Cardiac ventricle fibroblast (primary cell): ENCODE data around the gene PIAS1. TPM values are rescaled to one million over a fixed set of nuclear protein-coding genes. Genes with fewer than 3 reads are reported as not detected.

Source experiments
- total RNA-seq: library from RNA; depleted of rRNA; stranded (reverse); fragments of >200 nt; gene quantifications from 2 replicates; pipeline ENCODE4 v1.2.3, GENCODE V29; 2015

The PIAS1 gene
- total RNA-seq: 9.2 and 11.4 TPM in 2 replicates

DNA sequence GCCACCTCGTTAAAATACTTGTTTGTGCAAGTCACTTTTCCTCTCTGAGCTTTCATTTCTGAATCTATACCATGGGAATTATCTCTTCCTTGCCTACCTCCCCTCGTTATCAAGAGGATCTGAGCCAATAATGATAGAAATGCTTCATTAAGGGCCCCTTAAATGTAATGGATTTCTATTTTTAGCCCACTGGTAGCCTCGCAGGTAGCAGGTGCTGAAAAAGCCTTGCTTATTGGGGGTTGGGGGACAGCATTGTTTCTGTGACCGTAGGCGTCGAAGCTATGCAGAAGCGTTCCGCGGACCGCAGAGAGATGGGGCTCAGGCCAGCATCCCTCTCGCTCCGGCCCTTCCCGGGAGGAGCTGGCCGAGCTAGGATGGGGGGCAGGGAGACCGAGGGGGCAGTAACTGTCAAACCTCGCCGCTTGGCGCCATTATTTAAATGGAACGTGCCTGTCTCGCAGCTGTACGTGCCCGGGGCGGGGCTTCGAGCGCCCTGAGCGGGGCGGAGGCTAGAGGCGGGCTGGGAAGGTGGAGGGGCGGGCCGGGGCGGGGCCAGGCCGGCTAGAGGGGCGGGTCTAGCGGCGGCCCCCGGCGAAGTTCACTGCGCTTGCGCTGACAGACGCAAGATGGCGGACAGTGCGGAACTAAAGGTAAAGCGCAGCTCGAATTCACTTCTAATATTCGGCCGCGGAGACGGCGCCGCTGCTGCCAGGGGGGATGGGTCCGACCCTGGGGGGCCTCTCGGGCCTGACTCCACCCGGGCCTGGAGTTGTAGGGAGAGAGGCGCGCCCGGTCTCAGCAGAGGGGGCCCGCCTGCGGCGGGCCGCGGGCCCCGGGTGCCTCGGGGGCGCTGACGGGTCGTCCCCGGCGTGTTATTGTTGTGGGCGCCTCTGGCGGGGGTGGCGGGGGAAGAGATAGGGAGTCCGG, at the start of gene PIAS1:
TSS of gene PIAS1 (plus strand) at position 615 of the 927 bp plus-strand sequence. CDS start at position 627, 12 bp downstream.

DNA sequence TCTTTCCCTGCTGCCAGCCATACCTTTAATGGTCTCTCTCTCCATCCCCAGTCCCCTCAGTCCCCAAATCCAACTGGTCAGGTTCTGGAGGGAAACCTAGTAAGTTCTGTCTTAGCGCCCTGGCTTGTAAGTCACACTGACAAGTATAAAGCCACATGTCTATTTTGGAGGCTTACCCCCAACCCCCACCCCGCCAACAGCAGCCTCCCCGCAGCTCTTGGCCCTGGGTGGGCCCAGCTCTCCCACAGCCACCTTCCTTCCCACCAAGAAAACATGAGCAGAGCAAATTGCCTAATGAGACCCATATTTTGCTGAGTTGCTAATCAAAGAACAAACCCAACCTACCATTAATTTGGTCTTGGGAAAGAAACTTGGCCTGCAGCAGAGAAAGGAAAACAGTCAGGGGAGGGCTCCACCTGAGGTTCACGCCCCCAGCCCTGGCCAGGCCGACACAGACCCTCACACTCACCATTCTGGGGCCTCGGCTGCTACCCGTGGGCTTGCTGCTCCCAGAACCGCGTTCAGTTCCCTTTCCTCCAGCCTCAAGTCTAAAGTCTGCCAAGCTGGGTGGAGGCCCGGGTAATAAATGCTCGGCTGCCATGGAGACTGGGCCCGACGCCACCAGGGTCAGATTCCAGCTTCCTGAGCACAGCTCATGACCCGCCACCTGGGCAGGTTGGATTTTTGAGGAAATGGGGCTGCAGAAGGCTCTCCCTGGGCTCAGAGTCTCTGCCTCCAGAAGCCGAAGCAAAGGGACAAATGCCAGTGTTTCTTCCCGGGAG, 150.9 kb downstream of the PIAS1 start, which contains the start of gene CALML4:
TSS of gene CALML4 (minus strand) at position 557 of the 782 bp plus-strand sequence. CDS start at position 472, 85 bp downstream.

GRCh38 chr15:68229386-68230156, 175.5 kb downstream of the PIAS1 start, which contains the start of gene CLN6:
Gene CLN6, minus strand, starts transcription at chr15:68229728. Its CDS starts 144 bp downstream, at chr15:68229584.

Other genes with a start within 250 kb of the PIAS1 start
- 0.06 TPM in 1 of 2 replicates, not detected in the other for gene SKOR1, start 228.8 kb upstream of the PIAS1 start, total RNA-seq
- gene RNU6-1, start 214.3 kb upstream of the PIAS1 start, total RNA-seq: not detected in 2 replicates
- 1.1 and 1.4 TPM in 2 replicates for gene CALML4, start 151.0 kb downstream of the PIAS1 start, total RNA-seq
- gene CLN6, start 175.4 kb downstream of the PIAS1 start, total RNA-seq: 10.3 and 10.6 TPM in 2 replicates
- gene FEM1B, start 223.4 kb downstream of the PIAS1 start, total RNA-seq: 17.7 and 23.5 TPM in 2 replicates